ENCODE data around the gene DUS2. TPM values are rescaled to one million over a fixed set of nuclear protein-coding genes. Genes with fewer than 3 reads are reported as not detected.

DUS2 gene
- total RNA-seq, 1 experiment from 2014 or later = 23.7 TPM

- Histone ChIP-seq H3K9me2 (replicated peaks; ENCODE audit: insufficient read depth, low read length) (no peaks in the 10 kb centered on the region), H3K27ac (ENCODE audit: low read length) (peak within 1 kb of the TSS; percentile 93), H3K79me2 (ENCODE audit: low read length) (peaks cover 47% of the 10 kb centered on the region), H2AFZ (ENCODE audit: low read length) (peak within 1 kb of the TSS; percentile 90; the same call in 1 of the 2 replicates), H3K4me1 (ENCODE audit: low read length) (peaks cover 72% of the 10 kb centered on the region), H3K4me2 (ENCODE audit: low read depth, low read length, poor library complexity, severe bottlenecking) (peak within 1 kb of the TSS; percentile 94), H4K20me1 (ENCODE audit: insufficient read depth, low read depth, low read length) (peaks cover 19% of the 10 kb centered on the region), H3K27me3 (ENCODE audit: low read length) (no peaks in the 10 kb centered on the region), H3K9me3 (ENCODE audit: low read length) (no peaks in the 10 kb centered on the region), H3K4me3 (ENCODE audit: low read length) (peak within 1 kb of the TSS; percentile 96), H3K36me3 (ENCODE audit: insufficient read depth, low read length) (no peaks in the 10 kb centered on the region), H3K9ac (ENCODE audit: low read length) (peak within 1 kb of the TSS; percentile 96)
- DNase-seq = peak; percentile 99
These were observed 62.4 kb downstream of the DUS2 start, which contains the start of gene NFATC3 for GRCh38 chr16:68085259-68086071. NFATC3 (plus strand) TSS chr16:68085370; CDS start chr16:68085682, 312 bp downstream.

GRCh38 chr16:68086336-68086841, 63.3 kb downstream of the DUS2 start:
- no peaks in the 10 kb centered on the region for H3K27me3 ChIP-seq (ENCODE audit: low read length)
- peak overlapping the region; percentile 90 for H3K27ac ChIP-seq (ENCODE audit: low read length)
- peak overlapping the region; percentile 96 for H3K4me3 ChIP-seq (ENCODE audit: low read length)
- H3K9me2 ChIP-seq (replicated peaks; ENCODE audit: insufficient read depth, low read length) = no peaks in the 10 kb centered on the region
- peak; percentile 69 for DNase-seq
- H4K20me1 ChIP-seq (ENCODE audit: insufficient read depth, low read depth, low read length) = peaks cover 19% of the 10 kb centered on the region
- H3K36me3 ChIP-seq (ENCODE audit: insufficient read depth, low read length) = no peaks in the 10 kb centered on the region
- peak overlapping the region; percentile 93 for H3K9ac ChIP-seq (ENCODE audit: low read length)
- H3K4me1 ChIP-seq (ENCODE audit: low read length) = peaks cover 78% of the 10 kb centered on the region
- no peak overlapping the region for H2AFZ ChIP-seq (ENCODE audit: low read length)
- H3K9me3 ChIP-seq (ENCODE audit: low read length) = no peaks in the 10 kb centered on the region
- peak overlapping the region; percentile 94 for H3K4me2 ChIP-seq (ENCODE audit: low read depth, low read length, poor library complexity, severe bottlenecking)
- peaks cover 57% of the 10 kb centered on the region for H3K79me2 ChIP-seq (ENCODE audit: low read length)

DNA sequence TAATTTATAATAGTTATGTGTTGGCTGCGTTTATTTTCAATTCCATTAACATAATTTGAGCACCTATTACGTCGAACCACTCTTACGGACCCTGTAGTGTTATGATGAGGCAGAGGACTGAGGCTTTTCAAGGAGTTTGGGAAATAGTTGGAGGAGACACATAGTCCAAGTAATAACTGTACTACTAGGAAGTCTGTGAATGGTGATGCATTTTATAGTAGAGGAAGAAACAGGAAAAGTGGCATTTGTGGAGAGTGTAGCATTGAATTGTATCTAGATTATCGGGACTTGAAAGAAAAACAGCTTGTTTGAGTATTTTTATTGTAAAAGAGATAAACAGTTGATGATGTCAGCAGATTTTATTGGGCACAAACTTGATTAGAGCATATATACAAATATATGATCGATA, 63.8 kb downstream of the DUS2 start:
- Histone ChIP-seq H3K27ac (ENCODE audit: low read length) (peak overlapping the region; percentile 90), H3K4me1 (ENCODE audit: low read length) (peaks cover 78% of the 10 kb centered on the region), H3K27me3 (ENCODE audit: low read length) (no peaks in the 10 kb centered on the region), H3K9me3 (ENCODE audit: low read length) (no peaks in the 10 kb centered on the region), H3K9ac (ENCODE audit: low read length) (peak overlapping the region; percentile 93), H3K9me2 (replicated peaks; ENCODE audit: insufficient read depth, low read length) (no peaks in the 10 kb centered on the region), H3K4me2 (ENCODE audit: low read depth, low read length, poor library complexity, severe bottlenecking) (peak overlapping the region; percentile 94), H3K4me3 (ENCODE audit: low read length) (peak overlapping the region; percentile 96), H3K79me2 (ENCODE audit: low read length) (peaks cover 61% of the 10 kb centered on the region), H2AFZ (ENCODE audit: low read length) (no peak overlapping the region), H4K20me1 (ENCODE audit: insufficient read depth, low read depth, low read length) (peaks cover 19% of the 10 kb centered on the region), H3K36me3 (ENCODE audit: insufficient read depth, low read length) (no peaks in the 10 kb centered on the region)
- no peak for DNase-seq

DNA sequence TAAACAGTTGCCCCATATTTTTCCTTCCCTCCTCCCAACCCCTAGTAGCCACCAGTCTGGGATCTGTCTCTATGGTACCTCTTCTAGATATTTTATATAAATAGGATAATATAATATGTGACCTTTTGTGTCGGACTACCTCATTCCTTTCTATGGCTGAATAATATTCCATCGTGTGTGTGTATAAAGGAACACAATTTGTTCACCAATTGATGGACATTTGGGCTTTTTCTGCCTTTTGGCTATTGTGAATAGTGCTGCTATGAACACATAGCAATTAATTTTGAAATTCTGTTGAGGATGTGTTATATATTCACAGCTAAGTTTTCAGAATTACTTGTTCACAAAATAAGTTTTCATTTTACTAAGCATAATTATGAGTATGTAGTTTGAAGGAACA, 64.6 kb downstream of the DUS2 start:
- Histone ChIP-seq H3K27me3 (ENCODE audit: low read length) (no peaks in the 10 kb centered on the region), H3K4me3 (ENCODE audit: low read length) (peak overlapping the region; percentile 96), H3K9me3 (ENCODE audit: low read length) (no peaks in the 10 kb centered on the region), H3K27ac (ENCODE audit: low read length) (peak overlapping the region; percentile 90; the same call in 1 of the 2 replicates), H4K20me1 (ENCODE audit: insufficient read depth, low read depth, low read length) (peaks cover 20% of the 10 kb centered on the region), H3K79me2 (ENCODE audit: low read length) (peaks cover 70% of the 10 kb centered on the region), H2AFZ (ENCODE audit: low read length) (no peak overlapping the region), H3K4me2 (ENCODE audit: low read depth, low read length, poor library complexity, severe bottlenecking) (peak overlapping the region; percentile 94), H3K9ac (ENCODE audit: low read length) (peak overlapping the region; percentile 93; the same call in 1 of the 2 replicates), H3K36me3 (ENCODE audit: insufficient read depth, low read length) (no peaks in the 10 kb centered on the region), H3K9me2 (replicated peaks; ENCODE audit: insufficient read depth, low read length) (no peaks in the 10 kb centered on the region), H3K4me1 (ENCODE audit: low read length) (peaks cover 76% of the 10 kb centered on the region)
- no peak for DNase-seq

DNA sequence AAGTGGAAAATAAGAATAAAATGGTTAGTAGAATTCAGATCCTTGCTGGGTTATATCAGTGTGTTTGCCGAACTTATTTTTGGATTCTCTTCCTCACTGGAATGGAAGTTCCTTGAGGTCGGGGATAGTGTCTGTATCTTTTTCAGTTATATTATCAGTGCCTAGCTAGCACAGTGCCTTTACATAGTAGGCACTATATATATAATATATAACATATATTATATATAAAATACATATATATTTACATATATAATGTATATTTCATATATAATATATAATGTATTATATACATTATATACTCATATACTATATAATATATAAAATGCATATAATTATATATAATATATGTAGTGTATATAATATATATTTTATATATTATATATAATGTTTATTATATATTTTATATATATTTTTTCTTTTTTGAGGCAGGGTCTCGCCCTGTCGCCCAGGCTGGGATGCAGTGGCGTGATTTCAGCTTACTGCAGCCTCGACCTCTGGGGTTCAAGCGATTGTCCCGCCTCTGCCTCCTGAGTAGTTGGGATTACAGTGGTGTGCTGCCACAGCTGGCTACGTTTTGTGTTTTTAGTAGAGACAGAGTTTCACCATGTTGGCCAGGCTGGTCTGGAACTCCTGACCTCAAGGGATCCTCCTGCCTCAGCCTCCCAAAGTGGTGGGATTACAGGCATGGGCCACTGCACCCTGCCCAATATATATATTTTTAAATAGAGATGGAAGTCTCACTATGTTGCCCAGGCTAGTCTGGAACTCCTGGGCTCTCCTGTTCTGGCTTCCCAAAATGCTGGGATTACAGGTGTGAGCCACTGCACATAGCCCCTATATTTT, 65.3 kb downstream of the DUS2 start:
- Histone ChIP-seq H3K9me2 (replicated peaks; ENCODE audit: insufficient read depth, low read length) (no peaks in the 10 kb centered on the region), H2AFZ (ENCODE audit: low read length) (no peak overlapping the region), H3K9ac (ENCODE audit: low read length) (peak overlapping the region; percentile 25), H3K4me2 (ENCODE audit: low read depth, low read length, poor library complexity, severe bottlenecking) (peak overlapping the region; percentile 94), H3K79me2 (ENCODE audit: low read length) (peaks cover 76% of the 10 kb centered on the region), H3K4me1 (ENCODE audit: low read length) (peaks cover 76% of the 10 kb centered on the region), H3K9me3 (ENCODE audit: low read length) (no peaks in the 10 kb centered on the region), H3K27me3 (ENCODE audit: low read length) (no peaks in the 10 kb centered on the region), H3K36me3 (ENCODE audit: insufficient read depth, low read length) (no peaks in the 10 kb centered on the region), H3K27ac (ENCODE audit: low read length) (peak overlapping the region; percentile 94), H3K4me3 (ENCODE audit: low read length) (peak overlapping the region; percentile 96; the same call in 1 of the 2 replicates), H4K20me1 (ENCODE audit: insufficient read depth, low read depth, low read length) (peaks cover 26% of the 10 kb centered on the region)
- no peak for DNase-seq

- Histone ChIP-seq H3K9me2 (replicated peaks; ENCODE audit: insufficient read depth, low read length) (no peaks in the 10 kb centered on the region), H3K36me3 (ENCODE audit: insufficient read depth, low read length) (no peaks in the 10 kb centered on the region), H3K4me2 (ENCODE audit: low read depth, low read length, poor library complexity, severe bottlenecking) (peak overlapping the region; percentile 68), H3K9me3 (ENCODE audit: low read length) (no peaks in the 10 kb centered on the region), H3K79me2 (ENCODE audit: low read length) (peaks cover 84% of the 10 kb centered on the region), H3K27me3 (ENCODE audit: low read length) (no peaks in the 10 kb centered on the region), H3K27ac (ENCODE audit: low read length) (peak overlapping the region; percentile 94), H2AFZ (ENCODE audit: low read length) (no peak overlapping the region), H4K20me1 (ENCODE audit: insufficient read depth, low read depth, low read length) (peaks cover 30% of the 10 kb centered on the region), H3K9ac (ENCODE audit: low read length) (peak overlapping the region; percentile 25), H3K4me3 (ENCODE audit: low read length) (peak overlapping the region; percentile 47; the same call in 1 of the 2 replicates), H3K4me1 (ENCODE audit: low read length) (peaks cover 76% of the 10 kb centered on the region)
- DNase-seq = no peak
These were observed 66.0 kb downstream of the DUS2 start for GRCh38 chr16:68089067-68089466.

- peak overlapping the region; percentile 59 for H3K9ac ChIP-seq (ENCODE audit: low read length)
- H3K79me2 ChIP-seq (ENCODE audit: low read length) = peaks cover 94% of the 10 kb centered on the region
- no peak overlapping the region for H2AFZ ChIP-seq (ENCODE audit: low read length)
- H4K20me1 ChIP-seq (ENCODE audit: insufficient read depth, low read depth, low read length) = peaks cover 33% of the 10 kb centered on the region
- H3K36me3 ChIP-seq (ENCODE audit: insufficient read depth, low read length) = no peaks in the 10 kb centered on the region
- H3K9me3 ChIP-seq (ENCODE audit: low read length) = no peaks in the 10 kb centered on the region
- peak overlapping the region; percentile 94 for H3K27ac ChIP-seq (ENCODE audit: low read length)
- no peaks in the 10 kb centered on the region for H3K9me2 ChIP-seq (replicated peaks; ENCODE audit: insufficient read depth, low read length)
- H3K4me1 ChIP-seq (ENCODE audit: low read length) = peaks cover 78% of the 10 kb centered on the region
- peak; percentile 71 for DNase-seq
- H3K4me2 ChIP-seq (ENCODE audit: low read depth, low read length, poor library complexity, severe bottlenecking) = peak overlapping the region; percentile 68
- no peaks in the 10 kb centered on the region for H3K27me3 ChIP-seq (ENCODE audit: low read length)
- peak overlapping the region; percentile 47 for H3K4me3 ChIP-seq (ENCODE audit: low read length)
These were observed 67.0 kb downstream of the DUS2 start for GRCh38 chr16:68090130-68090529.
